HG03457 (cell line): ENCODE measurements around the gene IL22RA2.
"Not testable (repeated sequence)": the region's sequence is repeated elsewhere in the genome, so short reads cannot be mapped to it uniquely, and the experiment has no call there.

ENCODE experiments used
- ATAC-seq: cut with Tn5 transposase; IDR thresholded peaks from one replicate; pipeline ENCODE4 v1.9.1; 2021; ENCODE audit warnings: moderate number of reproducible peaks; ENCODE audit not compliant: unreplicated experiment

Gene IL22RA2

GRCh38 chr6:137173501-137173900 lies at the start of gene IL22RA2:
TSS of gene IL22RA2 (minus strand) at chr6:137173644. CDS start at chr6:137161749, 11,895 bp downstream.
- ATAC-seq = no peak

GRCh38 chr6:137222381-137222780 lies 48.9 kb upstream of the IL22RA2 start:
- ATAC-seq = no peak

GRCh38 chr6:137219664-137220252 lies 46.3 kb upstream of the IL22RA2 start:
- ATAC-seq = no peak

GRCh38 chr6:137218917-137219663 lies 45.6 kb upstream of the IL22RA2 start, which contains the start of gene IFNGR1:
TSS of gene IFNGR1 (minus strand) at chr6:137219385. CDS start at chr6:137219327, 58 bp downstream.
- ATAC-seq = peak; percentile 84

GRCh38 chr6:137218473-137218916 lies 45.1 kb upstream of the IL22RA2 start:
- ATAC-seq = peak; percentile 29

GRCh38 chr6:137217801-137218472 lies 44.5 kb upstream of the IL22RA2 start:
- ATAC-seq = no peak

- no peak for ATAC-seq
Observed at GRCh38 chr6:137216875-137217553, 43.6 kb upstream of the IL22RA2 start.

GRCh38 chr6:137216106-137216505 lies 42.7 kb upstream of the IL22RA2 start:
- ATAC-seq = no peak

GRCh38 chr6:137215630-137216029 lies 42.2 kb upstream of the IL22RA2 start:
- ATAC-seq = not testable (repeated sequence)

- ATAC-seq = no peak
Observed at GRCh38 chr6:137214931-137215330, 41.5 kb upstream of the IL22RA2 start.

- no peak for ATAC-seq
Observed at GRCh38 chr6:137213813-137214212, 40.4 kb upstream of the IL22RA2 start.

- no peak for ATAC-seq
Observed at GRCh38 chr6:137213331-137213740, 39.9 kb upstream of the IL22RA2 start.

GRCh38 chr6:137211910-137212309 lies 38.5 kb upstream of the IL22RA2 start:
- no peak for ATAC-seq

- ATAC-seq = no peak
Observed at GRCh38 chr6:137210903-137211302, 37.5 kb upstream of the IL22RA2 start.

GRCh38 chr6:137208279-137208678 lies 34.8 kb upstream of the IL22RA2 start:
- ATAC-seq = no peak

GRCh38 chr6:137207457-137207856 lies 34.0 kb upstream of the IL22RA2 start:
- not testable (repeated sequence) for ATAC-seq

GRCh38 chr6:137206577-137206976 lies 33.1 kb upstream of the IL22RA2 start:
- no peak for ATAC-seq

GRCh38 chr6:137203256-137203655 lies 29.8 kb upstream of the IL22RA2 start:
- ATAC-seq = no peak

- no peak for ATAC-seq
Observed at GRCh38 chr6:137202078-137202477, 28.6 kb upstream of the IL22RA2 start.

GRCh38 chr6:137201006-137201405 lies 27.6 kb upstream of the IL22RA2 start:
- ATAC-seq = no peak

GRCh38 chr6:137200288-137200687 lies 26.8 kb upstream of the IL22RA2 start:
- no peak for ATAC-seq
